ENCODE data around the gene CEP135.
"Not testable (repeated sequence)": the region's sequence is repeated elsewhere in the genome, so short reads cannot be mapped to it uniquely, and the experiment has no call there.

The CEP135 gene

DNA sequence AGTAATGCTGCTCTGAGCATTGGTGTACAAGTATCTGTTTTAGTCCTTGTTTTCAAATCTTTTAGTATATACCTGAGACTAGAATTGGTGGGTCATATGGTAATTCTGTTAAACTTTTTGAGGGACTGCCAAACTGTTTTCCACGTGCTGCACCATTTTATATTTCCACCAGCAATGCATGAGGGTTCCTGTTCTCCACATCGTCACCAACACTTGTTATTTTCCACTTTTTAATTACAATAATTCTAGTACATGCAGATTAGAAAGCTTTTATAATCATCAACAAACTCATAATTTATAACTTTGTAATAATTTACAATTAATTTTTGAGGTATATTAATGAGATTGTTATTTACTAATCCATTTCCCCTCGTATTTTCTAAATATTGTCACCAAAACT is 79.4 kb downstream of the CEP135 start:
- DNase-seq, result no peak

DNA sequence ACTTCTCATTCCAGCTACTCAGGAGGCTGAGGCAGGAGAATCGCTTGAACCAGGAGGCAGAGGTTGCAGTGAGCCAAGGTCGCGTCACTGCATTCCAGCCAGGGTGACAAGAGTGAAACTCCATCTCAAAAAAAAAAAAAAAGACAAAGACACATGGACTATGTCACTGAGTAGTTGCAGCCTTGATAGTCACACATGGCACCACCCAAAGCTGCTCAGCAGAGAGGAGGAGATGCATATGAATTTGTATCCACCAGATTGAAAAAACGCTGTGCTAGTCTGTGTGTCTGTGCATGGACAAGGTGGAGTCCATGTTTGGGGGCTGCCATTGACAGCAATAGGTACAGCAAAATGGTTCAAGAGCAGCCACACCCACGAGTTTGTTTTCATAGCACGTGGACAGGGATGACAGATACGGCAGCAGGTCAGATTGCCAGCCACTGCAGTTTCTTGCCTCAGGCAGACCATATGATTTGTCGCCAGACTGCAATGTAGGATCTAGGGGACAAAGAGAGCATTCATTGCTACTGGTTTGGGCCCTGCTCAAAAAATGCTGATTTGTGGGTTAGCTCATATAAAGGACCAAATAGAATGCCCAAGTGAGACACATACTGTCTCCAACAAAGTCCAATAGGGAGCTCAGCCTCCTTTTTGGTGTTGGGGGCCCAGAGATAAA is 89.9 kb downstream of the CEP135 start:
- DNase-seq, result no peak

DNA sequence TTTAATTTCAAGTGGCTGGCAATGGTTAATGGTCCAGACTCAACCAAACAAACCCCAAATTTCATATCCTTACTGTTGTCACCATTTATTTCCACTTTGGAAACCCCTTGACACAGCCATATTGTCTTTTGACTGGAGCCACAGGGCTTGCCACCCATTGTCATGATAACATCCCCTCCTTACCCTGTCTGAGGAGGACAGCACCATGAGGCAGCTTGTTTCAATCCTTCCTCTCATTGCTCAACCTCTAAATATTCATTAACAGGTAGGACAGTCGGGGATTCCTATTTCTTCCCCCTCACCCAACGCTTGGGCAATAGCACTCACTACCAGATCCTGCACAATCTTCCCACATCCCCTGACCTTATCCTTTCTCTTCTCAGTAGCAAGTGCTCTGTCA is 92.1 kb downstream of the CEP135 start:
- no peak for DNase-seq

DNA sequence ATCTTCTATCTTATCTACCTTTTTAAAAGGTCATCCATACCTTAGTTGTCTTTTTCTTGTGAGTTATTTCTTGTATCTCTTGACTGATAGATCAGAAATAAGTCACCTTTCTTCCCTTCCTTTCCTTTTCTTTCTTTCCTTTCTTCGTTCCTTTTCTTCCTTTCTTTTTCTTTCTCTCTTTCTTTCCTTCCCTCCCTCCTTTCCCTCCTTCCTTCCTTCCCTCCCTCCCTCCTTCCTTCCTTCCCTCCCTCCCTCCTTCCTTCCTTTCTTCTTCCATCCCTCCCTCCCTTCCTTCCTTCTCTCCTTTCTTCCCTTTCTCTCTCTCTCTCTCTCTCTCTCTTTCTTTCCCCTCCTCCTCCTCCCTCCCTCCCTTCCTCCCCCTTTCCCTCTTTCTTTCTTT is 93.5 kb downstream of the CEP135 start:
- no peak for DNase-seq

DNA sequence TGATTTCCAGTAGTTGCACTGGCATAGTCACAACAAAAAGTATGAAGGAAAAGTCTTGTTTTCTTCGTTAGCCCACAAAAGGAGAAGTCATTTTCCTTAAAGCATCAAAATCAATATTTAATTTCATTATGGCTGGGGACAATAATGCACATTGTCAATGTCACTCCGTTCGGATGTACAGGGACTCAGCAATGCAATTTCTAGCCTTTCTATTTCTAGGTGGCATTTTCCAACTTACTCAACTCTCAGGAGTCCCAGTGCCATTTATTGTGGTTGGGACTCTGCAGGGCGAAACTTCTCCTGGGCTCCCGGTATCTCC is 99.6 kb downstream of the CEP135 start:
- DNase-seq, result no peak

DNA sequence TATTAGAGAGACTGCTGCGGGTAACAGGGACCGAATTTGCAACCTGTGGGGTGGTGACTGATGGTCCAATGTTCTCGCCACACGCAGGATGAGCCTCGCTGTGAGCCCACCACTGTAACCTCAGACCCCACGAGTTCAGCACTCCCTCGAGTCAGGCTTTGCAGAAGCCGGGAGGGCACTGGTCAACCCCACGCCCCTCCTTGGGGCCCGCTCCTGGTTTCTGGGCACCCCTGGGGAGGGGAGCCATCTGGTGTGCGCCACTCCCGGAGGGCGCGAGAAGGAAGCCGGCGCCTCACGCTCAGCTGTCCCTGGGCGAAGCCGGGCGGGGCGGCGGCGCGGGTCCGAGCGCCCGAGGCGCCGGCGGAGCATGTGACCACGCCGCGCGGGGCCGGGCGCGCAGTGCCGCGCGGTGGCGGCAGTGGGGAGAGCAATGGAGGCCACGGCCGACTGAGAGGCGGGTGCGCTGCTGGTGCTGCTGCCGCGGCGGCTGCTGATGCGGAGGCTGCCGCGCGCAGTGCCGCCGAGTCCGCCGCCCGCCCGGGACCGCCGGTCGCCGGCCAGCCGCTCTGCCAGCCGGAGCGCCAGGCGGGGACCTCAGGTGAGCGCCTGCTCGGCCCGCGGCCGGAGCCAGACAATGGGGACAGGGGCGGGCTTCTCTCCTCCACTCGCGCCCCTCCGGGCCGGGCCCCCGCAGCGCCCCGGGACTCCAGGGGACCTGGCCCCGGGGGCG is 100.1 kb downstream of the CEP135 start:
- DNase-seq, result peak; percentile 78

DNA sequence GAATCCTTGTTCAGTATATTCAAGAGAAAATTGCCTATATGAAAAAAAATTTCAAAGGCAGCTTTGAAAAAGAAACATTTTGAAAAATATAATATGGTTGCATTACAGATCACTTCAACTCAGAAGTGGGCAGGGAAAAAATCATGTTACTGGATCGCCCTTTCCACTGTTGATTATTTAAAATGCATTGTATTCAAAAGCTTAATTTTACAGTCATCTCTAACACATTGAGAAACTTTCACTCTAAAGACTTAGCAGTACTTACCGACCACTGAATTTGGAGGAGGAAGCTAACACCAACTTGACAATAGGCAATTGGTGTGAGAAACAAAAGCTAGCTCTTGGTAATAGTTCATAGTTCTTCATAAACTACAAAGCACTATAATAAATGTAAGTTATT is 101.9 kb downstream of the CEP135 start:
- DNase-seq, result no peak

DNA sequence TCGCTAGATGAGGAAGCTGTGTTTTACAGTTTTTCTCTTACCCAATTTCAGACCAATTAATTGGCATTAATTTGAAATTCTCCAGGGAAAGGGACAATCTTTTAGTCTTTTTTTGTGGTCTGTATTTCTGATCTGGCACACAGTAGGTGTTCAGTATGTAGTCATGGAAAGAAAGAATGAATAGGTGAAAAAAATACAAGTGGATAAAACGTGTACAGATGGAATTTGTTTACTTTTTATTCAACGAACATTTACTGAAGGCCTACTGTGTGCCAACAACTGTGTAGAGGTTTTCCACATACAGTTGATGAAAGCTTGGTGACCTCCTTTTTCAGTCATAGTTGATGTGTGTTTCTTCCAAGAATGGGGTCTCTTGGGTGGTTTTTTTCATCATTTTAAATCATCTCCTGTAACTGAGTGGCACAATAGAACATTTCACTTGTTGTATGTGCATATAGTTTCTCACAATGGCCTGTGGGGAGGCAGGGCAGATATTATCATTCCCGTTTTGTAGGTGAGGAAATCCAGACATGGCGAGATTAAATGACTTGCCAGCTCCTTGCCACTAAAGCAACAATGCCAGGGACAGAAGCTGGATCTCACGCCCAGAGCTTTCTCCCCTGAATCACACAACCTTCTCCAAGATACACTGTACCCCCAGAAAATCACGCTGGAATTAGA is 102.4 kb downstream of the CEP135 start:
- DNase-seq, result no peak

DNA sequence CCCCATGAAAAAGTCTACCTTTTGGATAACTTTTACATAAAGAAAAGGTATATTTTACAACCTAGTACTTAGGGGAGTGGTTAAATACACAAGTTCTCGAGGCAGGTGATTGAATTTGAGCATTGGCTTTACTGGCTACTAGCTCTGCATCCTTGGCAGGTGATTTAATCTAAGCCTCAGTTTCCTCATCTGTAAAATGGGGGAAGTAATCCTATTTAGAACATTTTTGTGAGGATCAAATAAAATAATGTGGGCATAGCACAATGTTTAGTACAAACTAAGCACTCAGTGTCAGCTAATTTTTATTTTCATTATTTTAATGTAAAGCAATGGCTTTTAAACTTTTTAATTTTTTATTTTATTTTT is 102.9 kb downstream of the CEP135 start:
- DNase-seq, result no peak

DNA sequence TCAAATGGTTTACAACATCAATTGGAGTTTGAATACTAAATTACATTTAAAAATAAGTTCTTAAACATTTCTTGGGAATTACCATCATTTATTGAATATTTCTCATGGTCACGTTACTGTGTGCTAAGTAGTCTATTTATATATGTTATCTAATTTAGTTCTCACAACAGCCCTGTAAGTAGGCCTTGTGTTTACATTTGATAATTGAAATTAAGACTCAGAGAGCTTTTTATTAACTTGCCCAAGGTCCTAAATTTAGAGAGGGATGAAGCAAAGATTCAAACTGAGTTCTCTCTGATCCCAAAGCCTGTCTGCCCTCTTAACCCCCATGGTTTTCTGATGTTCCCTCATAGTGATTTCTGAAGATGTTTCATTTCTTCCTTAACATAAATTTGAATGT is 103.7 kb downstream of the CEP135 start:
- no peak for DNase-seq

DNA sequence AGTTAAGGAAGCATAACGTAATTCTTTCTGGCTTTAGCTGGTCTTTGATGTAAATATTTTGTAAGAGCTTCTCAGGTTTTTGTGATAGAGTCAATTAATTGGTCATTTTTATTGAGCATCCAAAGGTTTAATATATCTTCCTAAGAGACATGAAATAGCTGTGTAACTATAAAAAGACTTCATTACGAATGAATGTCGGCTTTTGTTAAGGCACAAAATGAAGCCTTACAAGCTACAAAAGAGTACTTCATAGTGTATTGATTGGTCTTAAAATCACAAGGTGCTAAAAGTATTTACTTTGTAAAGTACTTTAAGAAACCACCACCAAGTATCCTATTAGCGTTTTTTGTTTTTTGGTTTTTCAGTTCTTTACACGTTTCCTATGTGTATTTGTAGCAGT is 104.2 kb downstream of the CEP135 start:
- no peak for DNase-seq

DNA sequence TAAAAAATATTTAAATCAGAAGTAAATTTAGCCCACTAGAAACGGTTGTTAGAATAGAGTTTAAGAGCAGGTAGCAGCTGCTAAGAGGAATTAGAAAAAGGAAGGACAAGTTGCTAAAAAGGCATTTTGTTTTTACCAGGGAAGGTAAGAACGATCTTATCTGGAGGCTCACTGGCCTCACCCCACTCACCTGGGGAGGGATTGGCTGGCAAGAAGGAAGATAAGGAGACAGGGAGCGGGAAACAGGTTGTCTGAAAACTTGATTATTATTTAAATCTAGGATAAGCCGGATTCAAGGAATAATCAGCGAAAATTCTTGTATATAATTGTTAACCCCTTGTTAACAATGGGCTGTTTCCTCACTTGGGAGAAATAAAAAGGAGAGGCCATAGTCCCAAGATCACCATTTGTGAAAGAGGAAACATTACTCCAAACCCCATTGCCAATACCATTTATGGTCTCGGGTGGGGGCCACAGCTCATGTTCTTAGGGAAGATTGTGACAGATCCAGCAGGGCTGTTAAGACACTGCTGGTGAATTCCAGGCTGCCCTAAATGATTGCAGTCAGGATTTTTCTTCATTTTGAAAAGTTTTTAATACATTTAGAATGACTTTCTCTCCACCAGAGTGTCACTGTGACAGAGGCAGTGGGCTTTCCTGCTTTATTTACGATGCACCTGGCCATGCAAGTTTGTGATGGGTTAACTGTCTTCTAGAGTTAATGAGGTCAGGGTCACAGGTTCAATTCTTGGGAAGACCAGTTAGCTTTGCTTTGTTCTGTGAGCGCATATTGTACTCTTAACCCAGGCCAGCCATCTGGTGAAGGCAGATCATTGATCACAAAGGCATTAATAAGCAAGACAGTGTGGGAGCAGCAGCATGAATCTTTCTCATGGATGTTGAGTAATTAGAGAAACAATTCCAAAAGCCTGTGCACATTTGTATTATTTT is 106.6 kb downstream of the CEP135 start:
- DNase-seq, result no peak

DNA sequence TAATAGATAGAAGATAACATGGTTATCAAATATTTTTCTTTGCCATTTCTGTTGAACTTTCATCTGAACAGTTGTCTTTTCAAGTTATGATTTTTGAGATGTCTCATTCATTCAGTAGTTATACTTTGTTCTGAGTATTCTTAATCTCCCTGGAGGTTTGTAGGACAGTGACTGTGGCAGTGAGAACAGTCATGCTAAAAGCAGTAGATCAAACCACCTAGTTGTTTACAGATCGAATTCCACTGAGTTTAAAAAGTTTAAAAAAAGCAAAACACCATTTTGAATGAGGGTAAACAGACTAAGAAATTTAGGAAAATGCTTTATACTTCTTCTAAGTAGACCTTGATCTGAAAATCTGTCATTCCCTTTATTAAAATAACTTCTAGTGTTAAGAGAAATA is 107.2 kb downstream of the CEP135 start:
- DNase-seq, result no peak

DNA sequence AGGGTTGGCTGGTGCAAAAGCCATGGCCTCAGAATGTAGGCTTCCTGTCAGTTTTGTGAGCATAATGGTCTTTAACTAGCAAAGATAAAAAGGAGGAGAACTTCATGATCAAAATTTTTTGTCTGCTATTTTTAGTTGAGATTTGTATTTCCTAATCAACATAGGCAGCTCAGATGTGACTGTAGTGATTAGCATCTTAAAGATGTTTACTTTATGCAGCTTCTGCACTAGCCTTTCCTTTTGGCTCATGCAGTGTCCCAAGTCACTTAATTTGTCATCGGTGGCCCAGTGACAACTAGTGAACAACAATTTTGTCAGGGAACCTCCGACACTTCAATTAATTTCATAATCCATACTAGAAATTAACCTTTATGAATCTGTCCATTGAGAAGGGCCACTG is 109.8 kb downstream of the CEP135 start:
- DNase-seq, result no peak

DNA sequence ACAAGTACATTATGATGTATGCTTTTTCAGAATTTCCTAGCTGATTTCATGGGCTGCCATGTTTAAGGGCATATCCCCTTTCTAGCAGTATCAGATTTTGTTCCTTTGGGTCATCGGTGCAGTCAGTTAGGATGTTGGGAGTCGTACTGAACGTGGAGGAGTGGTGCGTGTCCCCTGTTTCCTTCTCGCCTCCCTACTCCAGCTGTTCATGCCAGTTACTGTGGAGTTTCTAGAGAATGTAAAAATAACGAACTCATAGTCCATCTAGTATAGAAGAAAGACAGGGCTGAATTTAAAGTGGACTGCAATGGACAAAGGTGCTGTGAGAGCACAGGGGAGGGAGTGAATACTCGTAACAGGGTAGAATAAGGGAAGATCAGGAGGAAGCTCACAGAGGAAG is 111.3 kb downstream of the CEP135 start:
- DNase-seq, result no peak

DNA sequence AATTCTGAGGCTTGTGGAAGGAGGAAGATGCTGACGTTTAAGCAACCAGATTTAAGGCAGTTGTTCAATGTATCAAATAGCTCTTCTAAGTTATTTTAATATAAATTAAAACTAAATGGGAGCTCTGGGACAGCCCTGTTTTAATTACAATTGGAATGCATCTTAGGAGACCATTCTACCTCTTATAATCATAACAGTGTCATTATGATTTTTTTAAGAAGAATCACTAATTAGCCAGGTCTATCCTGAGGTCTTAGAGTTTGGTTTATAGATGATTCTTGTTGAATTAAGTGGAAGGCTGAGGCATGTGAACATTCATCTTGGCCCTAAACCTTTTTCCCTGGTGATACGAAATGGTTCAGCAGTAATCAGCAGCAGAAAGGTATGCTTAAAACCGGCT is 113.4 kb downstream of the CEP135 start:
- DNase-seq, result no peak

DNA sequence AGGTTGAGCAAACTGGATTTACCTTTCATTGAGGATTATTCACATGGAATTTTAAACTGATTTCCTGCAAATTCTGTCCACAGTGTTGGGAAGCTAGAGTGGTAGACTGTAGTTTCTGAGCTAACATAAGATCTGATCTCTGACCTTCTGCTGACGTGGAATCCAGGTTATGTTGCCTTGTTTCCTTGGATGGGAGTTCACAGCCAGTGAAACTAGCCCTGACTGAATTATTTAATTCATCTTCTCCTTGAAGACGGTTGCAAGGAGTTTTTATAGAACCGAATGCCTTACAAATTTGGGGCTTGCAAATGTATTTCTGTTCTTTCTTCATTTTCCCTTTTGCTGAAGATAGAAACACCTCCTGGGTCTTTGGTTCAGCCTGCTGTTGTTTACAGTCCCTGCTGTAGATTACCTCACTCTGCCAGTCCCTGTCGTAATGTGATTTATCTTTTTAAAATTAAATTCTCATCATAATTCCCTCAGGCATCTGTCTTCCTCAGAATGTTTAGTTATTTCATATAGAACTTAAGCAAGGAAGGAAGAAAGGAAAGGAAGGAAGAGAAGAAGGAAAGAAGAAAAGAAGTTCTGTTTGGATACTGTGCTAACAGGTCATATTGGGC is 113.9 kb downstream of the CEP135 start:
- no peak for DNase-seq

DNA sequence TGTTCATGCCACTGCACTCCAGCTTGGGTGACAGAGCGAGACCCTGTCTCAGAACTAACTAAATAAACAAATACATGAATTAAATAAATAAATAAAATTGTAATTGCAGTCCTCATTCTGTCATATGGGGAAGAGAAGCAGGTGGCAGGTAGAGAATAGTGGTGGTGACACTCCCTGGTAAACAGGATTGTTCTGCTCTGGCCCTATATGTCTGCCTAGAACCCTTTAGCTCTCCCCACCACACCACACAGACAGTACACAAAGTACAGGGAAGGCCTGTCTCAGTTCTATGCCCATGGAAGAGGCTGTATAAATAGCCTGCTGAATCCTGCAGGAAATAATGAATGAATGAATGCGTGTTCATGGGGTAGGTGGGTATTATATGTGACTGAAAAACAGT is 117.7 kb downstream of the CEP135 start:
- DNase-seq, result no peak

DNA sequence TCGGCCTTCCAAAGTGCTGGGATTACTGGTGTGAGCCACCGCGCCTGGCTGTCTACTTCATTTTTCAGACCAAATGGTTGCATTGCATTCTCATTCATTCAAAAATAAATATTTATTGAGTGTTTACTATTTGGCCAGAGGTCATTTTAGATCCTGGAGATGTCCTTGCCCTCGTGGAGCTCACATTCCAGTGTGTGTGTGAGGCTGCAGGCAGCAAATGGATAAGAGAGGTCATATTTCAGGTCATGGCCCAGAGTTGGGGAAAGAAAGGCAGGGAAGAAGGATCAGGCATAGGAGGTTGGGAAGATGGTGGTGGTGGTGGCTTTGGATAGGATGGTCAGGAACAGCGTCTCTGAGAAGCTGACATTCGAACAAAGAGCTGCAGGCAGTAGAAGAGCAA is 119.1 kb downstream of the CEP135 start:
- DNase-seq, result no peak

DNA sequence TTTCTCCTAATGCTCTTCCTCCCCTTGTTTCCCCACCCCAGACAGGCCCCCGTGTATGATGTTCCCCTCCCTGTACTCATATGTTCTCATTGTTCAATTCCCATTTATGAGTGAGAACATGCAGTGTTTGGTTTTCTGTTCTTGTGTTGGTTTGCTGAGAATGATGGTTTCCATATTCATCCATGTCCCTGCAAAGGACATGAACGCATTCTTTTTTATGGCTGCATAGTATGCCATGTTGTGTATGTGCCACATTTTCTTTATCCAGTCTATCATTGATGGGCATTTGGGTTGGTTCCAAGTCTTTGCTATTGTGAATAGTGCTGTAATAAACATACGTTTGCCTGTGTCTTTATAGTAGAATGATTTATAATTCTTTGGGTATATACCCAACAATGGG is 124.0 kb downstream of the CEP135 start:
- not testable (repeated sequence) for DNase-seq

DNA sequence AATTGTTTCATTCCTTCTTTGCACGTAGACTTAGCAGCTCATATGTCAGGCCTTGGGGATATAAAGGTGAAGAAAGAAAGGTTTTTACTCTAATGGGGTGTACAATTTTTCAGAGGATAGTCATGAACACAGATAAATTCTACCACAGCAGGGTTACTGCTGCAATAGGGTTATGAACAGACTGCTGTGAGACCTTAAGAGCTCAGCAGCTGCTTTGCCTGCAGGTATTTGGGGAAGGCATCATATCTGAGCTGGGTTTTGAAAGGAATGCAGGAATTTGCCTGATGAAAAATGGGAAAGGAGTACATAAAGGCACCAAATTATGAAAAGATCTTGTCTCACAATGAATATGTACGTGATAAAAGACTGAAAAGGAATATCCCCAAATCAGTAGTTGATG is 128.9 kb downstream of the CEP135 start:
- DNase-seq, result no peak

DNA sequence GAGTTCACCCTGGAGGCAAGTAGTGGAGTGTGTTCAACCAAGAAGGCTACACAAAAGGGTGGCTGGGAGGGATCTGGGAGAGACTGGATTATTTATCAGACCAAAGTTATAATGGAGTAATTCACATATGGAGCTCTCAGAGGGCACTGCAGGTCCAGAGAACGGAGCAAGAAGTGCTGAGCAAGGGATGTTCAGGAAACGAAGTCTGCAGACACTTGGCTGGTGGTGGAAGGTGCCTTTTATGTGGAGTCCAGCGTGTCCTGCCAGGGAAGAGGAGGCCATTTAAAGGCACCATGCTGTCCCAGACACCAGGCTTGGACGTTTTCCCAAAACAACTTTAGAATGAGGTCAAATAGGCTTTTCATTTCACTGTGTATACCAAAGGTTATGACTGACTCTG is 130.1 kb downstream of the CEP135 start:
- peak; percentile 34 for DNase-seq

DNA sequence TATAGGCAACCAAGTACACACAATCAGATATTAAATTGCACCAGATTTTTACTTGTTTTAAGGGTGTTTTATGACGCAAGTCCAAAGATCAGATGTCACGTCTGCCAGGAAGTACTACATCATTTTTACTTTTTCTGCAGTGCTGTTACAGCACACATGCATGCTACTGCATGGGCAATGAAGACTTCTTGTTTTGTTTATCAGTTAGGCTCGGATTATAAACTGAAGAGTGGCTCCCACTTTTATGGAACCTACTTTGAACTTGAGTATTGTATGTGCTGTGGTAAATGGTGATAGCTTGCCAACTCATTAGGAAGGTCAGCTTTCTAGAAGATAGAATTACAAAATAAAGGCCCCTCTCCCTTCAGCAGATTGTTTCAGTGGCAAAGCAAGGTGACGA is 131.6 kb downstream of the CEP135 start:
- DNase-seq, result no peak

Data from femur (tissue), 1 donor.